ENCODE results near the gene CAND1.

DNA sequence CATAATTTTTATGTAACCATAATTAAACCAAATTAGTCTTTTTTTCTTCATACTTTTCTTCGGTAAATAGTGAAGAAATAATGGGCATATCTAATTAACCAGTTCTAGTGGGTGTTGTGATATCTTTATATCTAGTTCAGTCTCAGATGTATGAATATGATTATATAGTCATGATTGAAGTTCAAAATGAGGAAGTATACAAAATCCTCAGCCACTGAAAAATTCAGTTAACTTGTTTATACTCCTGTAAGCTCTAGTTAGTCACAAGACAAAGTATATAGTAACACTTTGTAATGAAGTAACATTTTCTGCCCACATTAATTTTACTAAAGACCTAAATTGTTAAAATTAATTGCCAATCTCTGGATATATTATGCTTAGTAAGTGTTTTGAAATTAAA, 46.5 kb downstream of the CAND1 start:
- TF ChIP-seq EHF (CRISPR knock-in tag; IDR thresholded peaks at IDR 0.05) (no peak), POLR2A (IDR thresholded peaks at IDR 0.05; ENCODE audit: low read length) (no peak), CBX8 (IDR thresholded peaks at IDR 0.05) (no peak), ZFP36 (IDR thresholded peaks at IDR 0.05; ENCODE audit: borderline replicate concordance, partially characterized antibody) (no peak), KDM1A (IDR thresholded peaks at IDR 0.05; ENCODE audit: low read depth) (no peak), RARB (CRISPR knock-in tag; IDR thresholded peaks at IDR 0.05) (no peak), EP300 (IDR thresholded peaks at IDR 0.05) (no peak), EHMT2 (IDR thresholded peaks at IDR 0.05; ENCODE audit: low read depth) (no peak), NR3C1 (IDR thresholded peaks at IDR 0.05) (no peak), ZNF302 (CRISPR knock-in tag; IDR thresholded peaks at IDR 0.05) (no peak), CEBPB (IDR thresholded peaks at IDR 0.05) (no peak)
- TF ChIP-seq, protein P1, sequence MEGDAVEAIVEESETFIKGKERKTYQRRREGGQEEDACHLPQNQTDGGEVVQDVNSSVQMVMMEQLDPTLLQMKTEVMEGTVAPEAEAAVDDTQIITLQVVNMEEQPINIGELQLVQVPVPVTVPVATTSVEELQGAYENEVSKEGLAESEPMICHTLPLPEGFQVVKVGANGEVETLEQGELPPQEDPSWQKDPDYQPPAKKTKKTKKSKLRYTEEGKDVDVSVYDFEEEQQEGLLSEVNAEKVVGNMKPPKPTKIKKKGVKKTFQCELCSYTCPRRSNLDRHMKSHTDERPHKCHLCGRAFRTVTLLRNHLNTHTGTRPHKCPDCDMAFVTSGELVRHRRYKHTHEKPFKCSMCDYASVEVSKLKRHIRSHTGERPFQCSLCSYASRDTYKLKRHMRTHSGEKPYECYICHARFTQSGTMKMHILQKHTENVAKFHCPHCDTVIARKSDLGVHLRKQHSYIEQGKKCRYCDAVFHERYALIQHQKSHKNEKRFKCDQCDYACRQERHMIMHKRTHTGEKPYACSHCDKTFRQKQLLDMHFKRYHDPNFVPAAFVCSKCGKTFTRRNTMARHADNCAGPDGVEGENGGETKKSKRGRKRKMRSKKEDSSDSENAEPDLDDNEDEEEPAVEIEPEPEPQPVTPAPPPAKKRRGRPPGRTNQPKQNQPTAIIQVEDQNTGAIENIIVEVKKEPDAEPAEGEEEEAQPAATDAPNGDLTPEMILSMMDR (IDR thresholded peaks at IDR 0.05), result no peak
- TF ChIP-seq, protein P2, sequence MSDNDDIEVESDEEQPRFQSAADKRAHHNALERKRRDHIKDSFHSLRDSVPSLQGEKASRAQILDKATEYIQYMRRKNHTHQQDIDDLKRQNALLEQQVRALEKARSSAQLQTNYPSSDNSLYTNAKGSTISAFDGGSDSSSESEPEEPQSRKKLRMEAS (IDR thresholded peaks at IDR 0.05), result no peak
- TF ChIP-seq, protein P3, sequence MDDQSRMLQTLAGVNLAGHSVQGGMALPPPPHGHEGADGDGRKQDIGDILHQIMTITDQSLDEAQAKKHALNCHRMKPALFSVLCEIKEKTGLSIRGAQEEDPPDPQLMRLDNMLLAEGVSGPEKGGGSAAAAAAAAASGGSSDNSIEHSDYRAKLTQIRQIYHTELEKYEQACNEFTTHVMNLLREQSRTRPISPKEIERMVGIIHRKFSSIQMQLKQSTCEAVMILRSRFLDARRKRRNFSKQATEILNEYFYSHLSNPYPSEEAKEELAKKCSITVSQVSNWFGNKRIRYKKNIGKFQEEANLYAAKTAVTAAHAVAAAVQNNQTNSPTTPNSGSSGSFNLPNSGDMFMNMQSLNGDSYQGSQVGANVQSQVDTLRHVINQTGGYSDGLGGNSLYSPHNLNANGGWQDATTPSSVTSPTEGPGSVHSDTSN (IDR thresholded peaks at IDR 0.05), result no peak

Measured in A549 (cell line).